ENCODE data around the gene FARS2. TPM values are rescaled to one million over a fixed set of nuclear protein-coding genes. Genes with fewer than 3 reads are reported as not detected.

Gene FARS2
- polyA plus RNA-seq, 2 of the 4 experiments (the other 2 are of a cell fraction), result 12.9 to 17.5 TPM

DNA sequence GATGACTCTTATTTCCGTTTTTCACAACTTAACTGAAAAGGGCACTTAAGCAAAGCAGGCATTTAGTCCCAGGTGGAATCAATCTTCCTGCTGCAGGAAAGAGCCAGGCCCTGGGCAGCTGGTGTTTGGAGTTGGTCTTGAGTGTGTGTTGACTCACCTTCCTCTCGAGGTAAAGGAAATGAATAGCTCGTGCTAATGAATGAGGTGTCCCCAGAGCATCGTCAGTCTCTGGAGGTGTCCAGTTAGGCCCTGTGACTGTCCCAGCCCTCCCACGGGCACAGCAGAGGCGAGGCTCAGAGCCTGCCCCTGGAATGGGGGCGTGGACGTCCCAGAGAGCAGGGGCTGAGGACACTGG, 467.7 kb downstream of the FARS2 start:
- TF ChIP-seq, protein P1, sequence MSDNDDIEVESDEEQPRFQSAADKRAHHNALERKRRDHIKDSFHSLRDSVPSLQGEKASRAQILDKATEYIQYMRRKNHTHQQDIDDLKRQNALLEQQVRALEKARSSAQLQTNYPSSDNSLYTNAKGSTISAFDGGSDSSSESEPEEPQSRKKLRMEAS (IDR thresholded peaks at IDR 0.05), result no peak
- TF ChIP-seq HOXB13 (CRISPR knock-in tag; IDR thresholded peaks at IDR 0.05; ENCODE audit: low read depth), result no peak
- no peak for TF ChIP-seq KDM5A (IDR thresholded peaks at IDR 0.05)
- TF ChIP-seq HDAC2 (IDR thresholded peaks at IDR 0.05), result no peak
- TF ChIP-seq, protein P2, sequence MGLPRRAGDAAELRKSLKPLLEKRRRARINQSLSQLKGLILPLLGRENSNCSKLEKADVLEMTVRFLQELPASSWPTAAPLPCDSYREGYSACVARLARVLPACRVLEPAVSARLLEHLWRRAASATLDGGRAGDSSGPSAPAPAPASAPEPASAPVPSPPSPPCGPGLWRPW (IDR thresholded peaks at IDR 0.05), result no peak
- TF ChIP-seq KDM1A (IDR thresholded peaks at IDR 0.05; ENCODE audit: low read depth), result no peak
- TF ChIP-seq, protein P3, sequence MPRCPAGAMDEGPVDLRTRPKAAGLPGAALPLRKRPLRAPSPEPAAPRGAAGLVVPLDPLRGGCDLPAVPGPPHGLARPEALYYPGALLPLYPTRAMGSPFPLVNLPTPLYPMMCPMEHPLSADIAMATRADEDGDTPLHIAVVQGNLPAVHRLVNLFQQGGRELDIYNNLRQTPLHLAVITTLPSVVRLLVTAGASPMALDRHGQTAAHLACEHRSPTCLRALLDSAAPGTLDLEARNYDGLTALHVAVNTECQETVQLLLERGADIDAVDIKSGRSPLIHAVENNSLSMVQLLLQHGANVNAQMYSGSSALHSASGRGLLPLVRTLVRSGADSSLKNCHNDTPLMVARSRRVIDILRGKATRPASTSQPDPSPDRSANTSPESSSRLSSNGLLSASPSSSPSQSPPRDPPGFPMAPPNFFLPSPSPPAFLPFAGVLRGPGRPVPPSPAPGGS (IDR thresholded peaks at IDR 0.05), result no peak
- TF ChIP-seq JUNB (IDR thresholded peaks at IDR 0.05), result no peak
- TF ChIP-seq EHF (CRISPR knock-in tag; IDR thresholded peaks at IDR 0.05), result no peak
- no peak for TF ChIP-seq PHF8 (IDR thresholded peaks at IDR 0.05; ENCODE audit: borderline replicate concordance, low read depth)
- TF ChIP-seq, protein P4, sequence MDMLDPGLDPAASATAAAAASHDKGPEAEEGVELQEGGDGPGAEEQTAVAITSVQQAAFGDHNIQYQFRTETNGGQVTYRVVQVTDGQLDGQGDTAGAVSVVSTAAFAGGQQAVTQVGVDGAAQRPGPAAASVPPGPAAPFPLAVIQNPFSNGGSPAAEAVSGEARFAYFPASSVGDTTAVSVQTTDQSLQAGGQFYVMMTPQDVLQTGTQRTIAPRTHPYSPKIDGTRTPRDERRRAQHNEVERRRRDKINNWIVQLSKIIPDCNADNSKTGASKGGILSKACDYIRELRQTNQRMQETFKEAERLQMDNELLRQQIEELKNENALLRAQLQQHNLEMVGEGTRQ (IDR thresholded peaks at IDR 0.05), result no peak
- no peak for TF ChIP-seq CEBPB (IDR thresholded peaks at IDR 0.05)
- no peak overlapping the region for H3K27ac ChIP-seq
- FAIRE-seq (no peak), ATAC-seq (no peak), DNase-seq (ENCODE audit: low read depth in 1 of 2, low spot score in 1 of 2) (no peak)
- POLR2A ChIA-PET, result no interaction called here
- H3K4me1 ChIP-seq, result no peaks in the 10 kb centered on the region
- no peak overlapping the region for H3K4me2 ChIP-seq
- CTCF ChIA-PET, result no interaction called here
- H3K4me3 ChIP-seq, result no peak overlapping the region
- WGBS (ENCODE audit: missing lambda C conversion rate), result 45% methylated on average over 5 of the region's 8 CpGs
- H3K9me3 ChIP-seq, result no peaks in the 10 kb centered on the region

DNA sequence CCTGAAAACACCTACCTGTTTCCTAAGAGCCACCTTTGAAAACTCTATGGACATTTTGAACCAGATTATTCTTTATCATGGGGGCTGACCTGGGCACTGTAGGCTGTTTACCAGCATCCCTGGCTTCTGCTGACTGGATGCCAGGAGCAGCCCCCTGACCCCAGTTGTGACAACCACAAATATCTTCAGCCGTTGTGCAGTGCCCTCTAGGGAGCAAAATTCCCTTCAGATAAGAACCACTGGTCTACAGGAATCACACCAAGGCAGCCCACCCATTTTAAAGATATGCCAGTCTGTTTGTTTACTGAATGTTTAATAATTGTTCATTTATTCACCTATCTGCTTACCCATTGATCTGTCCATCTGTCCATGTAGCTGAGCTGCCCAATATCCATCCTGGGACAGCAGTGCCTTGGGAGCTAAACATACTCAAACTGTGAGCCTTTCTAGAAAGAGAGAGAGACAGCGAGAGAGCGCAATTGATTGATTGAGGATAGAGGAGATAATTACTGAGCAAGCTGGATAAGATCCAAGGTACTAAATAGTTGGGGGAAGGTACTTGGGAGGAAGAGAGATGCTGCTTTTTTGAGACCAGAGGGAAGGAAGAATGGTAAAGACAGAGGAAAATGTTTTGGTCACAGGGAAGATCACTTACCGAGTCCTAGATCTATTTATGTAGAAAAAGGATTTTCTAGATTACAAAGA, 468.7 kb downstream of the FARS2 start:
- POLR2A ChIA-PET, result no interaction called here
- Histone ChIP-seq H3K4me2 (no peak overlapping the region), H3K27ac (no peak overlapping the region), H3K9me3 (no peaks in the 10 kb centered on the region), H3K4me1 (no peaks in the 10 kb centered on the region), H3K4me3 (no peak overlapping the region)
- DNase-seq (ENCODE audit: low read depth in 1 of 2, low spot score in 1 of 2) (no peak), FAIRE-seq (no peak), ATAC-seq (no peak)
- CTCF ChIA-PET, result no interaction called here
- WGBS (ENCODE audit: missing lambda C conversion rate), result 72% methylated on average over 4 of the region's 4 CpGs
- TF ChIP-seq NFE2L2 (conservative IDR thresholded peaks at IDR 0.05; ENCODE audit: low read length) (no peak), HOXB13 (CRISPR knock-in tag; IDR thresholded peaks at IDR 0.05; ENCODE audit: low read depth) (no peak), FOSB (CRISPR knock-in tag; IDR thresholded peaks at IDR 0.05) (no peak), KDM5A (IDR thresholded peaks at IDR 0.05) (no peak), CHD2 (IDR thresholded peaks at IDR 0.05; ENCODE audit: low read length, partially characterized antibody) (no peak), POLR2AphosphoS2 (conservative IDR thresholded peaks at IDR 0.05; ENCODE audit: low read length) (no peak), ZNF302 (CRISPR knock-in tag; IDR thresholded peaks at IDR 0.05) (no peak), RARB (CRISPR knock-in tag; IDR thresholded peaks at IDR 0.05) (no peak), EHMT2 (IDR thresholded peaks at IDR 0.05; ENCODE audit: low read depth) (no peak)
- TF ChIP-seq, protein P5, sequence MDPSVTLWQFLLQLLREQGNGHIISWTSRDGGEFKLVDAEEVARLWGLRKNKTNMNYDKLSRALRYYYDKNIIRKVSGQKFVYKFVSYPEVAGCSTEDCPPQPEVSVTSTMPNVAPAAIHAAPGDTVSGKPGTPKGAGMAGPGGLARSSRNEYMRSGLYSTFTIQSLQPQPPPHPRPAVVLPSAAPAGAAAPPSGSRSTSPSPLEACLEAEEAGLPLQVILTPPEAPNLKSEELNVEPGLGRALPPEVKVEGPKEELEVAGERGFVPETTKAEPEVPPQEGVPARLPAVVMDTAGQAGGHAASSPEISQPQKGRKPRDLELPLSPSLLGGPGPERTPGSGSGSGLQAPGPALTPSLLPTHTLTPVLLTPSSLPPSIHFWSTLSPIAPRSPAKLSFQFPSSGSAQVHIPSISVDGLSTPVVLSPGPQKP (IDR thresholded peaks at IDR 0.05; ENCODE audit: low read depth, low read length), result no peak

DNA sequence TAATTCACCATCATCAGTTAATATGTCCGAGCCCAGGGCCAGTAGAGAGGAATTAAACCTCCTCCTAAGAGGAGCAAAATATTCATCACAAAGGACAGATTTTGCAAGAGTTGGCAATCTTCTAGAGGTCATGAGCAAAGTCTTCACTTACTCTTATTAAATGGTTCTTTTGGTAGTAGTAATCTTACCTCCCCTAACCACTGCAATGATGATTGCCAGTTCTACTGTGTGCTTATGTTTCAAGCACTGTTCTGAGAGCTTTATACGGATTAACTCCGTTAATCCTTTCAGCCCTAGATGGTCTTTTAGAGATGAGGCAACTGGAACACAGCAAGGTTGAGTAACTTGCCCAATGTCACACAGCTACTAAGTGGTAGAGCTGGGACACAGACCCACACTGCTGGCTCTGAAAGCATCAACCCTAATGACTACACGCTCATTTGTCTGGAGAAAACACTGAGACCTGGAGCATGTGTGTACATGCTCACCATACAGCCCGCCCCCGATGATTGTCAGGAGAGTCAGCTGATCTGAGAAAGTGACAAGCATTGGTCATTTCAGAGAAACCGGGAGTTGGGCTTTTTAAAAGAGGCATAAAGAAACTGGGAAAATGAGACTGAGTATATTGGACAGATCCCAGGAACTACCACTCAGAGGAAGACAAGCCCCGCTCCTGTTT, 469.4 kb downstream of the FARS2 start:
- Histone ChIP-seq H3K4me3 (no peak overlapping the region), H3K4me2 (no peak overlapping the region), H3K9me3 (no peaks in the 10 kb centered on the region), H3K4me1 (no peaks in the 10 kb centered on the region), H3K27ac (no peak overlapping the region)
- ChIA-PET CTCF (no interaction called here), POLR2A (no interaction called here)
- no peak for ATAC-seq
- FAIRE-seq, result no peak
- no peak for TF ChIP-seq KDM1A (IDR thresholded peaks at IDR 0.05; ENCODE audit: low read depth)
- no peak for TF ChIP-seq HOXA7 (CRISPR knock-in tag; IDR thresholded peaks at IDR 0.05)
- WGBS (ENCODE audit: missing lambda C conversion rate), result 92% methylated on average over 8 of the region's 8 CpGs
- no peak for DNase-seq (ENCODE audit: low read depth in 1 of 2, low spot score in 1 of 2)

Data from A549 (cell line).